CD4-positive, alpha-beta T cell treated with Interleukin-21 for 1 hour (primary cell): ENCODE results near the gene NBPF26.
"Not testable (repeated sequence)": the region's sequence is repeated elsewhere in the genome, so short reads cannot be mapped to it uniquely, and the experiment has no call there.

Experiments used
- DNase-seq: peaks from one replicate; pipeline ENCODE4 v3.0.0-alpha.2; 2020

The NBPF26 gene

DNA sequence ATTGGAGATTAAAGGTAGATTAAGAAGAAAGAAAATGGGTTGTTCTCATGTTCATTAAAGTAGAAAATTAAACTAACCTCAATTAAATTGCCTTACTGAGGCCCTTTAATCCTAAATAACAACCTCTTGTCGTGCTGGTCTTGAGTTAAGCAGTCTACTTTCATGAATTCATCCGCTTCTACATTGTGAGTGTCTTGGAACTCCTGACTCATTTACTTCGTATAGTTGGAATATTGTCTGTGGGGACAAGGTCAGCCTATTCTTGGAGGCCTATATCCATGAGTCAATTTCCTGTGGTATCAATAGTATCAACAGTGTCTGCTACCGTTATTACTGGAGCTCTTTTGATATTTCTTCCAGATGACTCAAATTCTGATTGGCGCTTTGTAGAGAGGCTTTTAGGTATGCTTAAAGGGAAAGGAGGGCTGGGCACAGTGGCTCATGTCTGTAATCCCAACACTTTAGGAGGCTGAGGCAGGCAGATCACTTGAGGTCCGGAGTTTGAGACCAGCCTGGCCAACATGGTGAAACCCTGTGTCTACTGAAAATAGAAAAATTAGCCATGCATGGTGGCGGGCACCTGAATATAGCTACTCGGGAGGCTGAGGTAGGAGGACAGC is 136.0 kb downstream of the NBPF26 start:
- DNase-seq: not testable (repeated sequence)

DNA sequence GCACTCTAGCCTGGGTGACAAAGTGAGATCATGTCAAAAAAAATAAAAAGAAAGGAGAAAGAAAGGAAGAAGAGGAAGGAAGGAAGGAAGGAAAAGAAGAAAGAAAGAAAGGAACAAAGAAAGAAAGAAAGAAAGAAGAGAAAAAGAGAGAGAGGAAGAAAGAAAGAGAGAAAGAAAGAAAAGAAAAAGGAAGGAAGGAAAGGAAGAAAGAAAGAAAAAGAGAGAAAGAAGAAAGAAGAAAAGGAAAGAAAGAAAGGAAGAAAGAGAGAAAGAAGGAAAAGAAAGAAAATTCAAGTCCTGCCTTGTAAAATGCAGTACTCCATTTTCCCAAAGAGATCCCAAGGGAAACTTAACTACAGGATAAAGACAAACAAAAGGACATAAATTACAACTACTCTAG is 154.5 kb downstream of the NBPF26 start:
- DNase-seq: not testable (repeated sequence)

- not testable (repeated sequence) for DNase-seq
Measured at GRCh38 chr1:120880056-120880455, 156.3 kb downstream of the NBPF26 start.

DNA sequence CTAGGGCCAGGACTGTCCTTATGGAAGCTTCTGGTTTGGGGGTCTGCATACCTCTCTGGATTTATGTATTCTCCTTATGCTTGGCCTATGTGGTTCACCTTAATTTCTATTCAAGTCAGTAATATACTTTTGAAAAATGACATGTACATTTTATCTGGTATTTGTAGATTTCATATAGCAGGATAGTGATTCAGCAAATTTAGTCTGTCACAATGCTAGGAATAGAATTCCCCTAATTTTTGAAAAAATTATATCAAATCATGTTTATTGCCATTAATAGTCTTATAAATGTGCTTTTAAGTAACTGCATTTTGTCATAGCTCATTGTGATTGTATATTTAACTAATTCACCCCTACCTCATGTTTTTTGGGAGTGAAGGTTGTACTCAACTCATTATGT is 158.2 kb downstream of the NBPF26 start:
- DNase-seq: not testable (repeated sequence)
